GM21390 (cell line): Measurements from ENCODE around the gene PGM1.
A peak's percentile ranks its signal among the peaks of the same experiment; 100 is the strongest.

ENCODE experiments used
- ATAC-seq: cut with Tn5 transposase; IDR thresholded peaks from one replicate; pipeline ENCODE4 v1.9.1; 2021; ENCODE audit not compliant: unreplicated experiment

Gene PGM1

GRCh38 chr1:63600248-63600647 lies 7.0 kb downstream of the PGM1 start:
- ATAC-seq, result no peak

- ATAC-seq, result no peak
These were observed 7.8 kb downstream of the PGM1 start for GRCh38 chr1:63601061-63601460.

- no peak for ATAC-seq
These were observed 8.3 kb downstream of the PGM1 start for GRCh38 chr1:63601463-63601862.

- no peak for ATAC-seq
These were observed 8.7 kb downstream of the PGM1 start for GRCh38 chr1:63601912-63602311.

- no peak for ATAC-seq
These were observed 9.4 kb downstream of the PGM1 start for GRCh38 chr1:63602629-63603028.

GRCh38 chr1:63603810-63604209 lies 10.6 kb downstream of the PGM1 start:
- ATAC-seq, result no peak

GRCh38 chr1:63607322-63607721 lies 14.1 kb downstream of the PGM1 start:
- no peak for ATAC-seq

- no peak for ATAC-seq
These were observed 18.0 kb downstream of the PGM1 start for GRCh38 chr1:63611231-63611630.

- ATAC-seq, result no peak
These were observed 19.4 kb downstream of the PGM1 start for GRCh38 chr1:63612564-63612963.

- no peak for ATAC-seq
These were observed 19.8 kb downstream of the PGM1 start for GRCh38 chr1:63612971-63613370.

GRCh38 chr1:63615768-63616420 lies 22.7 kb downstream of the PGM1 start:
- peak; percentile 74 for ATAC-seq

GRCh38 chr1:63617450-63617849 lies 24.2 kb downstream of the PGM1 start:
- ATAC-seq, result no peak

GRCh38 chr1:63618011-63618410 lies 24.8 kb downstream of the PGM1 start:
- ATAC-seq, result no peak

GRCh38 chr1:63619558-63619957 lies 26.3 kb downstream of the PGM1 start:
- ATAC-seq, result no peak

- no peak for ATAC-seq
These were observed 27.5 kb downstream of the PGM1 start for GRCh38 chr1:63620671-63621070.

GRCh38 chr1:63621075-63621474 lies 27.9 kb downstream of the PGM1 start:
- ATAC-seq, result no peak

- no peak for ATAC-seq
These were observed 28.5 kb downstream of the PGM1 start for GRCh38 chr1:63621698-63622097.

- no peak for ATAC-seq
These were observed 29.8 kb downstream of the PGM1 start for GRCh38 chr1:63622849-63623566.

- ATAC-seq, result no peak
These were observed 30.7 kb downstream of the PGM1 start for GRCh38 chr1:63623952-63624351.

- ATAC-seq, result no peak
These were observed 31.7 kb downstream of the PGM1 start for GRCh38 chr1:63624911-63625310.

- no peak for ATAC-seq
These were observed 33.0 kb downstream of the PGM1 start for GRCh38 chr1:63626222-63626621.

GRCh38 chr1:63628607-63629006 lies 35.4 kb downstream of the PGM1 start:
- no peak for ATAC-seq

GRCh38 chr1:63630238-63630637 lies 37.0 kb downstream of the PGM1 start:
- no peak for ATAC-seq
